HEK293 (cell line): Measurements from ENCODE around the gene CAV1.

Source experiments
- CTCF ChIA-PET: fragments of 350-600 bp; formaldehyde crosslinking; extraction: SDS; loops from one replicate; lab custom pipeline; 2021; ENCODE audit warnings: antibody characterized with exemption; lab: Yijun Ruan, JAX
- POLR2A ChIA-PET: fragments of 300-600 bp; formaldehyde crosslinking; extraction: SDS; loops from one replicate; lab custom pipeline; 2020; ENCODE audit warnings: antibody characterized with exemption, inconsistent platforms; lab: Yijun Ruan, JAX
- H3K27ac ChIP-seq: fragments of 200-500 bp; sonication (Bioruptor generic); 2 replicates; pipeline ENCODE4 v1.5.1; 2014; ENCODE audit warnings: low read depth, low read length, control low read depth, inconsistent platforms; ENCODE audit errors: extremely low read depth
- H3K36me3 ChIP-seq, 2 experiments: fragments of 200-500 bp in 1 of 2; sonication (Bioruptor generic) in 1 of 2; 1 replicate in 1 of 2; 2 replicates in 1 of 2; pipeline ENCODE4 v1.5.1; 2014 to 2017; ENCODE audit warnings: inconsistent platforms in 2 of 2, low read length in 2 of 2; ENCODE audit not compliant: control insufficient read depth in 2 of 2, insufficient read depth in 1 of 2
- H3K4me1 ChIP-seq: fragments of 200-500 bp; sonication (Bioruptor generic); 2 replicates; pipeline ENCODE4 v1.5.1; 2014; ENCODE audit warnings: mild to moderate bottlenecking, low read length, inconsistent platforms; ENCODE audit not compliant: control insufficient read depth, insufficient read depth
- H3K4me3 ChIP-seq: 2 replicates; pipeline ENCODE4 v1.5.1; 2011; ENCODE audit warnings: low read depth, mild to moderate bottlenecking, control low read depth, low read length, moderate library complexity
- H3K9me3 ChIP-seq: fragments of 200-500 bp; sonication (Bioruptor generic); 2 replicates; pipeline ENCODE4 v1.5.1; 2014; ENCODE audit warnings: low read depth, low read length, inconsistent platforms; ENCODE audit not compliant: control insufficient read depth, insufficient read depth
- IKZF3 ChIP-seq: fragments of 450-650 bp; IDR thresholded peaks from 2 replicates; pipeline ENCODE4 v1.5.0; 2018; ENCODE audit warnings: missing biosample characterization, mild to moderate bottlenecking, missing genetic modification characterization, moderate library complexity
- PRDM1 ChIP-seq: fragments of 450-650 bp; formaldehyde crosslinking; IDR thresholded peaks from 2 replicates; pipeline ENCODE4; 2016; ENCODE audit warnings: missing biosample characterization, missing genetic modification characterization
- PRDM6 ChIP-seq: fragments of 450-650 bp; formaldehyde crosslinking; IDR thresholded peaks from 2 replicates; pipeline ENCODE4 v1.5.1; 2017; ENCODE audit warnings: missing biosample characterization, missing genetic modification characterization
- SALL2 ChIP-seq: fragments of 450-650 bp; formaldehyde crosslinking; IDR thresholded peaks from 2 replicates; pipeline ENCODE4 v1.5.0; 2017; ENCODE audit warnings: missing biosample characterization, mild to moderate bottlenecking, missing genetic modification characterization, borderline replicate concordance
- ZNF18 ChIP-seq: fragments of 450-650 bp; formaldehyde crosslinking; IDR thresholded peaks from 2 replicates; pipeline ENCODE4 v1.5.1; 2016; ENCODE audit warnings: missing biosample characterization, missing genetic modification characterization
- ZNF19 ChIP-seq: fragments of 450-650 bp; formaldehyde crosslinking; IDR thresholded peaks from 2 replicates; pipeline ENCODE4; 2016; ENCODE audit warnings: missing biosample characterization, missing genetic modification characterization, low read depth
- ZNF266 ChIP-seq: fragments of 450-650 bp; formaldehyde crosslinking; IDR thresholded peaks from 2 replicates; pipeline ENCODE4 v1.5.1; 2016; ENCODE audit warnings: missing biosample characterization, missing genetic modification characterization, low read depth
- ZNF366 ChIP-seq: fragments of 450-650 bp; formaldehyde crosslinking; conservative IDR thresholded peaks from 2 replicates; pipeline ENCODE4 v1.5.1; 2016; ENCODE audit warnings: missing biosample characterization, missing genetic modification characterization
- ZNF518A ChIP-seq: fragments of 450-650 bp; formaldehyde crosslinking; conservative IDR thresholded peaks from 2 replicates; pipeline ENCODE4 v1.5.1; 2016; ENCODE audit warnings: low read depth, missing biosample characterization, missing genetic modification characterization
- ZNF610 ChIP-seq: fragments of 450-650 bp; formaldehyde crosslinking; IDR thresholded peaks from 2 replicates; pipeline ENCODE4 v1.5.1; 2016; ENCODE audit warnings: missing biosample characterization, missing genetic modification characterization, borderline replicate concordance

The CAV1 gene

GRCh38 chr7:116502201-116503096 is 22.4 kb upstream of the CAV1 start:
- peaks cover 7 to 15% of the 10 kb centered on the region in 2 experiments for H3K36me3 ChIP-seq
- CTCF ChIA-PET = interaction anchor here (0.7 to 1.1 kb wide), 5 partner anchors 15 to 323 kb away, joined by 3 to 4 read pairs (median 3); no protein-coding TSS in a partner anchor
- peaks cover 4% of the 10 kb centered on the region; the same call in 1 of the 2 replicates for H3K4me1 ChIP-seq
- TF ChIP-seq IKZF3 = 0 out of 2 replicates have a peak, but pooled peaks have one; percentile 14
- no peak for TF ChIP-seq ZNF266 (tag by site-specific recombination)
- TF ChIP-seq PRDM6 (tag by site-specific recombination) = peak; percentile 75
- H3K27ac ChIP-seq = no peak overlapping the region
- POLR2A ChIA-PET = interaction anchor here (0.5 to 1.5 kb wide), 3 partner anchors 24 to 292 kb away, joined by 3 to 4 read pairs (median 4); partner anchors contain the start of gene TES
- H3K9me3 ChIP-seq = no peaks in the 10 kb centered on the region
- no peak overlapping the region for H3K4me3 ChIP-seq

- Histone ChIP-seq H3K27ac (no peak overlapping the region), H3K4me3 (no peak overlapping the region), H3K4me1 (peaks cover 4% of the 10 kb centered on the region; the same call in 1 of the 2 replicates), H3K36me3 (peaks cover 7 to 16% of the 10 kb centered on the region in 2 experiments), H3K9me3 (no peaks in the 10 kb centered on the region)
- POLR2A ChIA-PET = interaction anchor here (0.6 kb wide), 1 partner anchor 371 kb away, joined by 3 read pairs; no protein-coding TSS in a partner anchor
- TF ChIP-seq ZNF18 (tag by site-specific recombination) (no peak), ZNF518A (tag by site-specific recombination) (no peak), PRDM1 (tag by site-specific recombination) (0 out of 2 replicates have a peak, but pooled peaks have one; percentile 30), ZNF366 (tag by site-specific recombination) (peak; percentile 59), ZNF610 (tag by site-specific recombination) (no peak), SALL2 (tag by site-specific recombination) (no peak), ZNF19 (tag by site-specific recombination) (no peak)
- CTCF ChIA-PET = interaction anchor here (0.7 to 1.1 kb wide), 3 partner anchors 23 to 312 kb away, joined by 3 read pairs; no protein-coding TSS in a partner anchor
Observed at GRCh38 chr7:116503835-116504234, 21.0 kb upstream of the CAV1 start.
